ENCODE measurements around the gene NCOR2. TPM values are rescaled to one million over a fixed set of nuclear protein-coding genes. Genes with fewer than 3 reads are reported as not detected.

Gene NCOR2
- total RNA-seq, 2 donors from 2014 or later, result 185 to 207 TPM

DNA sequence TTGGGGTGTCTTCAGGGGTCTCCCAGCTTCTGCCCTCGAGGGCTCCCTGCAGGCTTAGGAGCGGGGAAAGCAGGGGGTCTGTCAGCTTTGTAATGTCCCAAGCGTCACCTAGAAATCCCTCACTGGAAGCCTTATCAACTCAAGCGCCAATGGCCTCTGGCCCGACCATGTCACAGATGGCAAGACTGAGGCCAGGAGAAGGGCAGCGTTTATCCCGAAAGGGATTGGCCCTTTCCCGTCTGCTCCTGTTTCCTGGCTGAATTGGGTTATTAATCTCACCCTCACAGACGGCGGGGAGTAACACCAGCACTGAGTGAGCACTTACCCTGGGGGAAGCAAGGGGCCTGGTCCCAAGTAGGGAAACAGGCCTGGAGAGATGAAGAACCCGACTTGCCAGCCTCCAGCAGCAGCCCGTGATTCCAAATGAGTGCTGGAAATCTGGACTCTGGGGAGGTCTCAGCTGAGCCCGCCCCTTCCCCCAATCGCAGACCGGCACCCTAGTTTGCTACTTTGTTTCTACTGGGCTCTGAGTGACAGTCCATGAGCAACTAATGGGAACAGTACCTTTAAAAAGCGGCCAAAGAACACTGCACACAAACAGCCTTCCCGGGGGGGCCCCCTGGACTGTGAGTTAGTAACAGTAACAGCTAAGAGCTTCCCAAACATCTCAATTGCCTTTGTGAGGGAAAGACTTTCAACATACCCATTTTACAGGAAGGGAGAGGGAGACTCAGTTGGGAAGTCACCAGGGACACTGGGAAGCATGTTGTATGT, 2.1 kb upstream of the NCOR2 start:
- peaks cover 24% of the 10 kb centered on the region for H3K4me1 Mint-ChIP-seq
- Histone ChIP-seq H3K4me3 (ENCODE audit: low read length) (no peak overlapping the region), H3K27me3 (ENCODE audit: control insufficient read depth, insufficient read depth, low read length, poor library complexity, severe bottlenecking) (no peaks in the 10 kb centered on the region), H3K36me3 (ENCODE audit: control insufficient read depth, insufficient read depth, low read length) (no peaks in the 10 kb centered on the region), H3K9ac (ENCODE audit: extremely low read depth, low read length, poor library complexity, severe bottlenecking) (no peak overlapping the region), H3K9me3 (ENCODE audit: control insufficient read depth, low read length) (no peaks in the 10 kb centered on the region), H3K27ac (ENCODE audit: low read depth, low read length) (no peak overlapping the region), H3K4me1 (ENCODE audit: control insufficient read depth, insufficient read depth, low read length) (peaks cover 9% of the 10 kb centered on the region)
- TF ChIP-seq, protein P1, sequence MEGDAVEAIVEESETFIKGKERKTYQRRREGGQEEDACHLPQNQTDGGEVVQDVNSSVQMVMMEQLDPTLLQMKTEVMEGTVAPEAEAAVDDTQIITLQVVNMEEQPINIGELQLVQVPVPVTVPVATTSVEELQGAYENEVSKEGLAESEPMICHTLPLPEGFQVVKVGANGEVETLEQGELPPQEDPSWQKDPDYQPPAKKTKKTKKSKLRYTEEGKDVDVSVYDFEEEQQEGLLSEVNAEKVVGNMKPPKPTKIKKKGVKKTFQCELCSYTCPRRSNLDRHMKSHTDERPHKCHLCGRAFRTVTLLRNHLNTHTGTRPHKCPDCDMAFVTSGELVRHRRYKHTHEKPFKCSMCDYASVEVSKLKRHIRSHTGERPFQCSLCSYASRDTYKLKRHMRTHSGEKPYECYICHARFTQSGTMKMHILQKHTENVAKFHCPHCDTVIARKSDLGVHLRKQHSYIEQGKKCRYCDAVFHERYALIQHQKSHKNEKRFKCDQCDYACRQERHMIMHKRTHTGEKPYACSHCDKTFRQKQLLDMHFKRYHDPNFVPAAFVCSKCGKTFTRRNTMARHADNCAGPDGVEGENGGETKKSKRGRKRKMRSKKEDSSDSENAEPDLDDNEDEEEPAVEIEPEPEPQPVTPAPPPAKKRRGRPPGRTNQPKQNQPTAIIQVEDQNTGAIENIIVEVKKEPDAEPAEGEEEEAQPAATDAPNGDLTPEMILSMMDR (conservative IDR thresholded peaks at IDR 0.05), result no peak
- H3K36me3 Mint-ChIP-seq (ENCODE audit: low read depth), result no peaks in the 10 kb centered on the region
- no peak overlapping the region for H3K4me3 Mint-ChIP-seq
- no peaks in the 10 kb centered on the region for H3K9me3 Mint-ChIP-seq
- DNase-seq, result peak; percentile 66
- no peaks in the 10 kb centered on the region for H3K27me3 Mint-ChIP-seq (ENCODE audit: insufficient read depth)
- H3K27ac Mint-ChIP-seq, result peak overlapping the region; percentile 17
- 77 to 78% methylated on average over 14 to 17 of the region's 17 CpGs for WGBS, 2 experiments (ENCODE audit: insufficient coverage in 1 of 2, insufficient read length in 1 of 2)

DNA sequence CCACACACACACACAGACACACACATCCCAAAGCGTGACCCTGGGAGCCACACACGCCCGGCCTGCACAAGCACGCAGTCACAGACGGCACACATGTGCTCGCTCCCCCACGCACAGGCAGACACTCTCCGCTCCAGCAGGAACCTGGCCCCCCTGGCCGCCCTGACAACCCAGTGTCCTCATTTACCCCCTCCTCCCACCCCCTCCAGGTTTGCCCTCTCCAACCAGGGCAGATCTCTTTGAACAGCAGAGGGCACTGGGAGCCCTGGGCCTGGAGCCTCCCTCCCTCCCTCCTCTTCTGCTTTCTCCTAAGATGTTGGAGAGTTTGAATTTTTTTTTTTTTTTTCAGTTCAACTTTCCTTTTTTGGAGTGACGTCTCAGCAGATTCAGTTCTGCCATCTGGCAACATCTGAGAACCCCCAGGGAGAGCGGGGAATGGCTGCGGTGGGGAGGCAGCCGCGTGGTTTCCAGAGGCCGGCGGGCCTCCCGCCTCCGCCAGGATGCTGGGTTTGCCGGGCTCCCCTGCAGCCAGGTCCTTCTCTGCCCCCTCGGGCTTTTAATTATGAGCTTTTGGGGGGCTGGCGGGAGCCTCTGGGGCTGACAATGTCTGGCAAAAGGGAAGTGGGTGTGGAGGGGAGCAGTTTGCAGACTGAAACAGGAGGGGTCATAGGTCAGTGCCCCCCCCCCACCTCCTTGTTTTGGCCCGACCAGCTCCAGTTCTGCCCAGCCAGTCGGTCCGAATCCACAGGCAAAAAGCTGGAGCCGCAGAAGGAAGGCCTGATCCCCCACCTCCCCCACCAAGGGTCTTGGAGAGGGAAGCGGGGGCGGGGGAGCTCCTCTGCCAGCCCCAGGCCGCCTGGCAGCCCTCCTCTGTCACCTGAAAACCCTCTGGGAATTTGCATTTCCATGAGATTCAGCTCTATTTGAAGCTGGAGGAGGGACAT, 1.3 kb upstream of the NCOR2 start:
- H3K9ac ChIP-seq (ENCODE audit: extremely low read depth, low read length, poor library complexity, severe bottlenecking), result no peak overlapping the region
- H3K27ac Mint-ChIP-seq, result no peak overlapping the region
- WGBS, 2 experiments (ENCODE audit: insufficient coverage in 1 of 2, insufficient read length in 1 of 2), result 5 to 45% methylated on average over 5 to 28 of the region's 28 CpGs
- peak; percentile 92 for DNase-seq
- H3K4me3 Mint-ChIP-seq, result peak overlapping the region; percentile 71
- no peaks in the 10 kb centered on the region for H3K9me3 Mint-ChIP-seq
- H3K4me1 ChIP-seq (ENCODE audit: control insufficient read depth, insufficient read depth, low read length), result peaks cover 6% of the 10 kb centered on the region
- no peak overlapping the region for H3K4me3 ChIP-seq (ENCODE audit: low read length)
- H3K4me1 Mint-ChIP-seq, result peaks cover 21% of the 10 kb centered on the region
- no peaks in the 10 kb centered on the region for H3K27me3 Mint-ChIP-seq (ENCODE audit: insufficient read depth)
- peak overlapping the region; percentile 63 for H3K27ac ChIP-seq (ENCODE audit: low read depth, low read length)
- H3K36me3 Mint-ChIP-seq (ENCODE audit: low read depth), result no peaks in the 10 kb centered on the region
- TF ChIP-seq, protein P1 (conservative IDR thresholded peaks at IDR 0.05), result peak; percentile 63
- no peaks in the 10 kb centered on the region for H3K27me3 ChIP-seq (ENCODE audit: control insufficient read depth, insufficient read depth, low read length, poor library complexity, severe bottlenecking)
- H3K9me3 ChIP-seq (ENCODE audit: control insufficient read depth, low read length), result no peaks in the 10 kb centered on the region
- no peaks in the 10 kb centered on the region for H3K36me3 ChIP-seq (ENCODE audit: control insufficient read depth, insufficient read depth, low read length)

DNA sequence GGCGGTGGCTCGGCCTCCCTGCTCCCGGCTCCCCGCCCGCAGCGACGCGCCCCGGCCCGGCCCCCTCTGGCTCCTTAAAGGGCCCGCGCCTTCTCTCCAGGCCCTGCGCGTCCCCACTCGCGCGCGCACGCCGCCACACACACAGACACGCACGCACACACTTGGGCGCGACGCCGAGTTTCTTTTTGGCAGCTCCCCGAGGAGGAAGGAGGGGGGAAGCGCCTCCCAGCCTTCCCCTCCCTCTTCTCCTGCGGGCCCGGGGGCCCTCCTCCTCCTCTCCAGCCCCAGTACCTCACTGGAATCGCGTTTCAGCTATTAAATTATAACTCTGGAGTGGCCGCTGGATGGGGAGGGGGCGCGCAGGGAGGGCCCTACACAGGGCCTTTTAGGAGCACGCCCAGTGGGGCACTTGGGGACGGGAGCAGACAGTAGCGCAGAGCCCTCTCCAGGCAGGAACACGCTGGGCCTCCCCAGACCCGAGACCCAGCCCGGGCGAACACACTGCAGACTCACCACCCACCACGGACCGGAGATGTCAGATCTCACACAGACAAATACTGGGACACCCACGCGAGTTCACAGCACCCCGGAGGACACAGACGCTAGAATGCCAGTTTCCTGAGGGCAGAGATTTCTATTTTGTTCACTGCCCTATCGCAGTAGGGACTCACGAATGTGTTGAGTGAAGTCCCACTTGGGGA, 411 bp upstream of the NCOR2 start:
- WGBS, 2 experiments (ENCODE audit: insufficient coverage in 1 of 2, insufficient read length in 1 of 2), result 6 to 11% methylated on average over 13 to 47 of the region's 50 CpGs
- peak; percentile 92 for DNase-seq
- Mint-ChIP-seq H3K4me3 (peak overlapping the region; percentile 71), H3K27me3 (ENCODE audit: insufficient read depth) (no peaks in the 10 kb centered on the region), H3K27ac (peak overlapping the region; percentile 85), H3K36me3 (ENCODE audit: low read depth) (no peaks in the 10 kb centered on the region), H3K4me1 (peaks cover 16% of the 10 kb centered on the region), H3K9me3 (no peaks in the 10 kb centered on the region)
- Histone ChIP-seq H3K27ac (ENCODE audit: low read depth, low read length) (peak overlapping the region; percentile 34), H3K27me3 (ENCODE audit: control insufficient read depth, insufficient read depth, low read length, poor library complexity, severe bottlenecking) (no peaks in the 10 kb centered on the region), H3K36me3 (ENCODE audit: control insufficient read depth, insufficient read depth, low read length) (no peaks in the 10 kb centered on the region), H3K4me3 (ENCODE audit: low read length) (peak overlapping the region; percentile 74), H3K4me1 (ENCODE audit: control insufficient read depth, insufficient read depth, low read length) (peaks cover 4% of the 10 kb centered on the region), H3K9me3 (ENCODE audit: control insufficient read depth, low read length) (no peaks in the 10 kb centered on the region), H3K9ac (ENCODE audit: extremely low read depth, low read length, poor library complexity, severe bottlenecking) (no peak overlapping the region)
- TF ChIP-seq, protein P1 (conservative IDR thresholded peaks at IDR 0.05), result no peak
